Thoracic aorta (tissue), 2 donors: ENCODE results near the gene MED25. TPM values are rescaled to one million over a fixed set of nuclear protein-coding genes. Genes with fewer than 3 reads are reported as not detected.

Source experiments
- ATAC-seq: fragments of 150-250 bp; one replicate; pipeline ENCODE4 v1.8.0; 2017; ENCODE audit warnings: low read depth; ENCODE audit not compliant: insufficient number of reproducible peaks, low FRiP score
- DNase-seq: peaks from one replicate; pipeline ENCODE4 v3.0.0-alpha.2; 2020; ENCODE audit warnings: low spot score
- H3K27ac ChIP-seq, 2 donors: fragments of 200-600 bp; sonication (generic); 1 replicate in 1 of 2; 2 replicates in 1 of 2; pipeline ENCODE4 v1.5.1; 2016; ENCODE audit warnings: mild to moderate bottlenecking in 2 of 2, moderate library complexity in 2 of 2
- H3K27me3 ChIP-seq: fragments of 200-600 bp; sonication (generic); replicated peaks from 2 replicates; pipeline ENCODE4 v1.6.0; 2016; ENCODE audit warnings: mild to moderate bottlenecking; ENCODE audit not compliant: insufficient read depth
- H3K36me3 ChIP-seq: fragments of 200-600 bp; sonication (generic); one replicate; pipeline ENCODE4 v1.5.1; 2016
- H3K4me1 ChIP-seq, 2 donors: fragments of 200-600 bp; sonication (generic); 1 replicate in 1 of 2; 2 replicates in 1 of 2; pipeline versions ENCODE4 v1.5.1 to v1.6.0; 2016; ENCODE audit warnings: low read depth in 2 of 2, mild to moderate bottlenecking in 1 of 2; ENCODE audit not compliant: control insufficient read depth in 1 of 2
- H3K4me3 ChIP-seq: fragments of 200-600 bp; sonication (generic); 2 replicates; pipeline ENCODE4 v1.5.1; 2016; ENCODE audit warnings: mild to moderate bottlenecking
- H3K9me3 ChIP-seq: fragments of 200-600 bp; sonication (generic); 2 replicates; pipeline ENCODE4 v1.5.1; 2016
- CTCF ChIP-seq: fragments of 200-600 bp; sonication (generic); IDR thresholded peaks from one replicate; pipeline ENCODE4 v1.5.1; 2019; ENCODE audit warnings: antibody characterized with exemption
- total RNA-seq, 2 donors: library from RNA; depleted of rRNA; stranded (reverse); fragments of >200 nt; gene quantifications; one replicate each; pipeline versions ENCODE4 v1.1.0 to v1.2.3, GENCODE V29; 2016

Gene MED25
- total RNA-seq, 2 donors from 2014 or later, result 29.8 to 37.0 TPM

- peaks cover 39% of the 10 kb centered on the region for H3K36me3 ChIP-seq
- no peak overlapping the region for H3K4me3 ChIP-seq
- H3K9me3 ChIP-seq, result no peaks in the 10 kb centered on the region
- TF ChIP-seq CTCF, result no peak
- no peak overlapping the region for H3K27ac ChIP-seq
- no peak for ATAC-seq
- H3K4me1 ChIP-seq, result peaks cover 10 to 32% of the 10 kb centered on the region in 2 donors
- H3K27me3 ChIP-seq, result no peaks in the 10 kb centered on the region
- DNase-seq, result no peak
Observed at GRCh38 chr19:49854378-49855263, 36.5 kb downstream of the MED25 start.

- DNase-seq (no peak), ATAC-seq (no peak)
- no peaks in the 10 kb centered on the region for H3K27me3 ChIP-seq
- no peak overlapping the region for H3K4me3 ChIP-seq
- no peaks in the 10 kb centered on the region for H3K9me3 ChIP-seq
- H3K4me1 ChIP-seq, result peaks cover 7 to 28% of the 10 kb centered on the region in 2 donors
- TF ChIP-seq CTCF, result no peak
- no peak overlapping the region for H3K27ac ChIP-seq
- peaks cover 41% of the 10 kb centered on the region for H3K36me3 ChIP-seq
Observed at GRCh38 chr19:49855277-49855675, 37.2 kb downstream of the MED25 start.

GRCh38 chr19:49855676-49856573 lies 37.8 kb downstream of the MED25 start:
- peaks cover 7 to 27% of the 10 kb centered on the region in 2 donors for H3K4me1 ChIP-seq
- H3K4me3 ChIP-seq, result no peak overlapping the region
- no peak for TF ChIP-seq CTCF
- H3K27ac ChIP-seq, result no peak overlapping the region
- H3K27me3 ChIP-seq, result no peaks in the 10 kb centered on the region
- ATAC-seq, result no peak
- H3K36me3 ChIP-seq, result peaks cover 47% of the 10 kb centered on the region
- no peak for DNase-seq
- no peaks in the 10 kb centered on the region for H3K9me3 ChIP-seq

GRCh38 chr19:49856574-49857021 lies 38.5 kb downstream of the MED25 start:
- H3K36me3 ChIP-seq, result peaks cover 50% of the 10 kb centered on the region
- H3K27ac ChIP-seq, result no peak overlapping the region
- H3K9me3 ChIP-seq, result no peaks in the 10 kb centered on the region
- no peak for TF ChIP-seq CTCF
- no peak for DNase-seq
- peaks cover 7 to 27% of the 10 kb centered on the region in 2 donors for H3K4me1 ChIP-seq
- H3K27me3 ChIP-seq, result no peaks in the 10 kb centered on the region
- ATAC-seq, result no peak
- H3K4me3 ChIP-seq, result no peak overlapping the region
